Measurements from ENCODE around the gene ADNP2.

The ADNP2 gene

DNA sequence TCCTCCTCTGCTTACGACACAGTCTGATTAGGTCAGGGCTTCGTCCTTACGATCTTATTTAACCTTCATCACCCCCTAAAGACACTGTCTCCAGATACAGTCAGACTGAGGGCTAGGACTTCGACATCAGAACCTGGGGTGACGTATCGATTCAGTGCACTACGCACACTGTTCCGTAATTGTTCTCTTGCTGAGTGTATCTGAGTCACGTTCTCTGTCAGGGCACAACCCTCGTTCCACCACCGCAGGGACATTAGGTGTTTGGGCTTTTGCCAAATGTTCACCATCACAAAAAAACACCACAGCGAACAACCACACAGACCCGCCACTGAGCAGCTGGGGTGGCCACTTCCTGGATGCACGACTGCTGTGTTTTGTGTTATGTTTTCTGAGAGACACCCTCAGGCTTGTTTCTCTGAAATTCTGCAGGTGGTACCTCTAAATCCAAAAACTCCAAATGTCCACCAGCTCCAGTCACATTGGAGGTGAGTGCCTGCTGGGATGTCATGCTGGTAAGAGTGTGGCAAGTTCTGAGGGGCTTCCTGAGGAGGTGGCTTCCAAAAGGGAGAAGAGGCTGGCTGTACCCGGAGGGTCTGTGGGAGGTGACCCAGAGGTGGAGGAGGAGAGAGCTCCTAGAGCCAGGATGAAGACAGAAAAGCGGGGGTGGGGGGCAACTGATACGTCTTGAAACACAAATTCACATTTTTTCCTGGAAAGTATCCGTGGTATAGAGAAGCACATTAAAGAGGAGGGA is 66.6 kb downstream of the ADNP2 start:
- DNase-seq: peak; percentile 13

- no peak for DNase-seq
Measured at GRCh38 chr18:80176334-80177073, 67.4 kb downstream of the ADNP2 start.

DNA sequence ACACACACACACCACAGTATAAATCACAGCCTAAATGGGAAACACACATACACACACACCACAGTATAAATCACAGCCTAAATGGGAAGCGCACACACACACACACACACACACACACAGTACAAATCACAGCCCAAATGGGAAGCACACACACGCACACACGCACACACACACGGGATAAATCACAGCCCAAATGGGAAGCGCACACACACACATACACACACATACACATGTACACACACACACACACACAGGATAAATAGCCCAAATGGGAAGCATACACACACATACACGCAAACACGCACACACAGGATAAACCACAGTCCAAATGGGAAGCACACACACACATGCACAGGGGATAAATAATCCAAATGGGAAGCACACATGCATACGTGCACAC is 68.1 kb downstream of the ADNP2 start:
- no peak for DNase-seq

DNA sequence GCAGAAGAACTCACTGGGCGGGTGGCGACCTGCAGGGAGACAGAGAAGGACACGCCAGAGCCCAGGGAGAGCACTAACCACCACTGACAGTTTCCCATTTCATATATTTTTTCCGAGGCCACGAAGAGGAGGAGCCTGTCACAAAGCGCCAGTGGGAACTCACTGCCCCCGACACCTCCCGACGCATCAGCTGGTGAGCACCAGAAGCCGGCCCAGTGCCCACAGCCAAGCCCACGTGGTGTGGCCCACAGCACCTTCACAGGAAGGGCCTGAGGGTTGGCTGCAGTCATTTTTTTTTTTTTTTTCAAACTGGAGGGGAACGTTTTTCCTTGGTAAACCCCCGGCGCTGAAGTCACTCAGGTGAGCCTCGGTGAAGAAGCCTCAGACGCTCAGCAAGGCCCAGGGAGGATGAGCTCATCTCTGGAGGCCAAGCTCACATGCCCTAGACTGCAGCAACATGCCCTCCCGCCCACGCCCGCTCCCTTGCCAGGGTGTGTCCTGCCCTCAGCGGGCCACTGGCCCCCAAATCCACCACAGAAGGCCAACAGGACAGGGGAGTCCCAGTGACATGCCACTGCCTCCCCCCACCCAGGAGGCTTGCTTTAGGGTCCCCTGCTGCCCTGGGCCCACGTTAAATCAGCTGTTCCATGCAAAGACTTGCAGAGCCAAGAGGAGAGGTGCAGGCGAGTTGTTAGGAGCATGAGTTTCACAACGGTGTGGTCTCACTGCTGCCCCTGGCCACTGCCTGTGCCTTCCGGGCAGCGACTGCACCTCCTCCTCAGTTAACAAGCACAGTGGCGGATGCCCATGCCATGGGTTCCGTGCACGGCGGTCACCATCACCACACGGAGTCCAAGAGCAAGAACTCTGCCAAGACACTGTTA is 70.1 kb downstream of the ADNP2 start:
- no peak for DNase-seq

DNA sequence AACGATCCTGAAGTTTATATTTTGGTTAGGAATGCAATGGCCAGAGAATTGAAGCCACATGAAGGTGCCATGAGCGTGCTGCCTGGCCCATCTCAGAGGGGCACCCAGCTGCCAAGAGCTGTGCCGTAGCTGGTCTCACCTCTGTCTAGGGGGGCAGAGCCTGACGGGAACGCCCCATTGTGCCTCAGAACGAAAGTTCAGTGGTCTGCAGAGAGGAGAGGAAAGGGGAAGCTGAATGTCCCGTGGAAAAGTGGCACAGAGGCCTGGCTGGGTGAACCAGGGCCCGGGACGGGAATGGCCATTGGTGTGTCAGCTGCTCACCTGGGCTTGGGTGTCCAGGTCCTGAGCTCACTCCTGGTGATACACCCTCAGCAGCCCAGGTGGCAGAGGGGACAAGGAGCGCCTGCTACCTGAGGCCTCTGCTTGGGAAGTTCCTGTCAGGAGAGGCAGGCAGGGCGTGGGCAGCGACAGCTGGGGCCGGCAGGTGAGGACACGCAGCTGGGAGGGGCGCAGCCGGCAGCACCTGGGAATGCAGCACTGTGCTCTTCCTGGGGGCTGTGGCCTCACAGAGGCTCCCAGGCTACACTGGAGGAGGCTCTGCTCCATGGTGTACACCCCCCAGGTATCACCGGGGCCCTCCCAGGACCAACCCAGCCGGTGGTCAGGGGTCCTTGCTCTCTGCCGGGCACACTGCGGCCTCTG is 70.9 kb downstream of the ADNP2 start:
- no peak for DNase-seq

GRCh38 chr18:80180778-80181564 is 71.9 kb downstream of the ADNP2 start:
- DNase-seq: no peak

- no peak for DNase-seq
Measured at GRCh38 chr18:80181642-80182461, 72.8 kb downstream of the ADNP2 start.

DNA sequence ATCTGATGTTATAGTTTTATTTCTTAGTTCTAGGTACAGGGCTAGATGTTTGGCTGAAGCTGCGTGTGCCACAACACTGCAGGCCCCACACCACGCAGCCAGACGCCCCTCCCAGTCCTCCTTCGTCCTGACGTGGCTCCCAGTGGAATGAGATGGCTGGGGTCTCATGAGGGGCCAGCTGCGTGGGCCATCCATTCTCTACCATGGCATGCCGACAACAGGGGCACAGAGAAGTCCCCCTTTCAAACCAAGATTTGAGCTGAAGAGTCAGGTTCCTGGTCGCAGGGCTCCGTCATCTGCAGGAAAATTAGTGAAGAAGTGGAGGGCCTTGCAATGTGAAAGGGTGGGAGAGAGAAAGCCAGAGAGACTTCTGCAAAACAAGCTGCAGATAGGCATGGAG is 73.8 kb downstream of the ADNP2 start:
- no peak for DNase-seq

- no peak for DNase-seq
Measured at GRCh38 chr18:80183273-80184050, 74.4 kb downstream of the ADNP2 start.

GRCh38 chr18:80184243-80184772 is 75.2 kb downstream of the ADNP2 start:
- no peak for DNase-seq

DNA sequence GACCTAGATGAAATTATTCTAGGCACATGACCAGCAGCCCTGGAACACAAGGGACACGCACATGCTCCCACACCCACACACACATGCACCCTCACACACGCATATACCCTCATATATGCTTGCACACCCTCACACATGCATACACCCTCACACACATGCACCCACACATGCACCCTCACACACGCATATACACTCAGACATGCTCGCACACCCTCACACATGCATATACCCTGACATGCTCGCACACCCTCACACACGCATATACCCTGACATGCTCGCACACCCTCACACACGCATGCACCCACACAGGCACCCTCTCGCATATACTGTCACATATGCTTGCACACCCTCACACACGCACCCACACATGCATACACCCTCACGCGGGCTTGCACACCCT is 76.5 kb downstream of the ADNP2 start:
- no peak for DNase-seq

DNA sequence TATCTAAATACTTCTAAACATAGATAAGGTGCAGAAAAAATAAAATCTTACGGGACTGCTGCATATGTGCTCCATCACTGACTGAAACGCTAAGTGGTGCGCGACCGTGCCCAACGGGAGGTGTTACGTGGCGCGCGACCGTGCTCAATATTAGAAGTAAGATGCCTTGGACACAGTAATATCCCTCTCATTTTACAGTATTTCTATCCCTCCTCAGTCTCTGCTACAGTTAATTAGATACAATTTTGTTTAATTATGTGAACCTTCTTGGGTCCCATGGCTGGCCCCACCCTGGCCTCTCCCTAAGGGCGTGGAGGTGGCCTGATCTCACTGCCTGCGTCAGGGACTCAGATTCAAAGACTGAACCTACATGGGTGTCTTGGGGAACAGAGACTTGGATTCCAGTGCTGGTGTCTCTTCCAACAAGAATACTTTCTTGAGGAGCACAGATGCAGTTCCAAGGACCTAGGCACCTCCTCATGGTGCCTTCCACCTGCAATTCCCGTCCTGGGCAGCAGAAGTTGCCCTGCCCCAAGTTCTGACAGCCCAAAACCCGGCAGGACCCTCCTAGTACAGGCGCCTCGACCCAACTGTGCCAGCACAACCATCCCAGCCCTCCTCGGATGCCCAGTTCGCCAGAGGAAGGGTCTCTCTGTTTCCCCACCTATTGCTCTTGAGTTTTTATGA is 79.0 kb downstream of the ADNP2 start:
- DNase-seq: no peak

- no peak for DNase-seq
Measured at GRCh38 chr18:80188643-80189530, 79.8 kb downstream of the ADNP2 start.

DNA sequence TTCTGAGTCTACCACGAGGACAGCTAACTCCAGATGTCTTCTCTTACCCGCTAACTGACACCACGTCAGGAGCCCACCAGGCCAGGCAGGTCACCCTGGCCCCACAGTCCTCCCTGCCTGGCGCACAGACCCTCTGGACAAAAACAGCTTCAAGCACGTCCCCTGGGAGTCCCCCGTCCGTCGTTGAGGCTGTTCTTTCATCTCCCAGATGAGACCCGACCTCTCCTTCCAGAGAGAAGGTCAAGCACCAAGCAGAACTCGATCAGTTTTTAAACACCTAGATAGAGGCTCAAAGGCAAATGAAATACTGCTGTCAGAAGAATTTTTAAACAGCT is 80.4 kb downstream of the ADNP2 start:
- no peak for DNase-seq
